MM.1S (cell line): ENCODE results near the gene NFKBIA.

Experiments used
- DNase-seq: peaks from one replicate; pipeline ENCODE4 v3.0.0-alpha.2; 2015
- H2AFZ ChIP-seq: fragments of 300-600 bp; sonication (generic); 2 replicates; pipeline ENCODE4 v1.6.0; 2016; ENCODE audit warnings: antibody characterized with exemption, low read length
- H3F3A ChIP-seq: fragments of 300-600 bp; sonication (generic); 2 replicates; pipeline ENCODE4 v1.6.1; 2016; ENCODE audit warnings: mild to moderate bottlenecking, antibody characterized with exemption, low read length, moderate library complexity, mixed read lengths; ENCODE audit not compliant: insufficient read depth
- H3K27ac ChIP-seq: fragments of 300-600 bp; sonication (generic); 2 replicates; pipeline ENCODE4 v1.5.1; 2016; ENCODE audit warnings: mild to moderate bottlenecking, low read length
- H3K27me3 ChIP-seq: fragments of 300-600 bp; sonication (generic); replicated peaks from 2 replicates; pipeline ENCODE4 v1.6.0; 2016; ENCODE audit warnings: low read length; ENCODE audit not compliant: insufficient read depth
- H3K36me3 ChIP-seq: fragments of 300-600 bp; sonication (generic); replicated peaks from 2 replicates; pipeline ENCODE4 v1.6.1; 2016; ENCODE audit warnings: mild to moderate bottlenecking, low read length, mixed read lengths; ENCODE audit not compliant: insufficient read depth
- H3K4me1 ChIP-seq: fragments of 300-600 bp; sonication (generic); 2 replicates; pipeline ENCODE4 v1.6.1; 2016; ENCODE audit warnings: low read length, mixed read lengths
- H3K4me2 ChIP-seq: fragments of 300-600 bp; sonication (generic); 2 replicates; pipeline ENCODE4 v1.6.0; 2016; ENCODE audit warnings: low read depth, low read length
- H3K4me3 ChIP-seq: fragments of 300-600 bp; sonication (generic); 2 replicates; pipeline ENCODE4 v1.5.1; 2016; ENCODE audit warnings: low read length, mixed read lengths
- H3K79me2 ChIP-seq: fragments of 300-600 bp; sonication (generic); 2 replicates; pipeline ENCODE4 v1.6.1; 2016; ENCODE audit warnings: mixed run types, low read length, mixed read lengths
- H3K9ac ChIP-seq: fragments of 300-600 bp; sonication (generic); 2 replicates; pipeline ENCODE4 v1.6.1; 2016; ENCODE audit warnings: low read length, mixed read lengths
- H3K9me2 ChIP-seq: fragments of 300-600 bp; sonication (generic); replicated peaks from 2 replicates; pipeline ENCODE4 v1.6.1; 2016; ENCODE audit warnings: mild to moderate bottlenecking, low read length, mixed read lengths; ENCODE audit not compliant: insufficient read depth
- H3K9me3 ChIP-seq: fragments of 300-600 bp; sonication (generic); replicated peaks from 2 replicates; pipeline ENCODE4 v1.6.1; 2016; ENCODE audit warnings: mild to moderate bottlenecking, low read length, mixed read lengths; ENCODE audit not compliant: insufficient read depth
- H4K20me1 ChIP-seq: fragments of 300-600 bp; sonication (generic); 2 replicates; pipeline ENCODE4 v1.6.1; 2016; ENCODE audit warnings: mild to moderate bottlenecking, low read length, moderate library complexity, mixed read lengths; ENCODE audit not compliant: insufficient read depth
- EZH2 ChIP-seq: fragments of 300-600 bp; sonication (generic); optimal IDR thresholded peaks from 2 replicates; pipeline ENCODE3; 2017; ENCODE audit warnings: low read depth, mild to moderate bottlenecking, antibody characterized with exemption, low read length, mixed read lengths
- EZH2phosphoT487 ChIP-seq: fragments of 300-600 bp; sonication (generic); IDR thresholded peaks from 2 replicates; pipeline ENCODE4 v1.6.1; 2018; ENCODE audit warnings: antibody characterized with exemption, low read length
- TF ChIP-seq, protein P1 (sequence below): fragments of 300-600 bp; sonication (generic); IDR thresholded peaks from 2 replicates; pipeline ENCODE4 v1.5.1; 2016; ENCODE audit warnings: antibody characterized with exemption, low read length, mixed read lengths

NFKBIA gene

DNA sequence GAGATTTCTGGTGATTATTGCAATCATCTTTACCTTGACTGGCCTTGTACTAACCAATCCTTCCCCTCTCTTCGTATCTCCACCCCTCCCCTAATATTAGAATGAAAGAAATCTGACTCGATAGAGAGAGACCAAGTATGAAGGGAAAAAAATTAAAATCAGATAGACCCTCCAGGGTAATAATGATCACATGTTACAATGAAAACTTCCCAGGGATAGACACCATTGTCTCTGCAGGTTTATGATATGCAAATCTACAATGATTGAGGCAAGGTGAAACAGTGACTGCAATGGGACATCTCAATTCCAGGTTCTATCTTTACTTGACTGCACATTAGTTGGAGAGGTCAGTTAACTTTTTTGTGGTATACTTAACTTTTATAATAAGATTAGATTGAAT, 1.5 kb upstream of the NFKBIA start:
- peak overlapping the region; percentile 86; the same call in 1 of the 2 replicates for H3K27ac ChIP-seq
- peaks cover 22% of the 10 kb centered on the region for H3K4me1 ChIP-seq
- H3K9ac ChIP-seq, result no peak overlapping the region
- 0 out of 2 replicates have a peak, but pooled peaks cover 2% of the 10 kb centered on the region for H3F3A ChIP-seq
- H3K4me2 ChIP-seq, result peak overlapping the region; percentile 82; the same call in 1 of the 2 replicates
- H3K36me3 ChIP-seq, result peaks cover 8% of the 10 kb centered on the region
- TF ChIP-seq, protein P1, sequence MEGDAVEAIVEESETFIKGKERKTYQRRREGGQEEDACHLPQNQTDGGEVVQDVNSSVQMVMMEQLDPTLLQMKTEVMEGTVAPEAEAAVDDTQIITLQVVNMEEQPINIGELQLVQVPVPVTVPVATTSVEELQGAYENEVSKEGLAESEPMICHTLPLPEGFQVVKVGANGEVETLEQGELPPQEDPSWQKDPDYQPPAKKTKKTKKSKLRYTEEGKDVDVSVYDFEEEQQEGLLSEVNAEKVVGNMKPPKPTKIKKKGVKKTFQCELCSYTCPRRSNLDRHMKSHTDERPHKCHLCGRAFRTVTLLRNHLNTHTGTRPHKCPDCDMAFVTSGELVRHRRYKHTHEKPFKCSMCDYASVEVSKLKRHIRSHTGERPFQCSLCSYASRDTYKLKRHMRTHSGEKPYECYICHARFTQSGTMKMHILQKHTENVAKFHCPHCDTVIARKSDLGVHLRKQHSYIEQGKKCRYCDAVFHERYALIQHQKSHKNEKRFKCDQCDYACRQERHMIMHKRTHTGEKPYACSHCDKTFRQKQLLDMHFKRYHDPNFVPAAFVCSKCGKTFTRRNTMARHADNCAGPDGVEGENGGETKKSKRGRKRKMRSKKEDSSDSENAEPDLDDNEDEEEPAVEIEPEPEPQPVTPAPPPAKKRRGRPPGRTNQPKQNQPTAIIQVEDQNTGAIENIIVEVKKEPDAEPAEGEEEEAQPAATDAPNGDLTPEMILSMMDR, result no peak
- TF ChIP-seq EZH2 (no peak), EZH2phosphoT487 (no peak)
- H2AFZ ChIP-seq, result peak overlapping the region; percentile 67; the same call in 1 of the 2 replicates
- H3K9me2 ChIP-seq, result no peaks in the 10 kb centered on the region
- no peaks in the 10 kb centered on the region for H4K20me1 ChIP-seq
- no peak overlapping the region for H3K4me3 ChIP-seq
- H3K27me3 ChIP-seq, result no peaks in the 10 kb centered on the region
- H3K79me2 ChIP-seq, result peaks cover 17% of the 10 kb centered on the region
- no peak for DNase-seq
- H3K9me3 ChIP-seq, result no peaks in the 10 kb centered on the region

- TF ChIP-seq EZH2phosphoT487, result no peak
- TF ChIP-seq, protein P1, result no peak
- TF ChIP-seq EZH2, result no peak
- Histone ChIP-seq H3K79me2 (peaks cover 17% of the 10 kb centered on the region), H3F3A (0 out of 2 replicates have a peak, but pooled peaks cover 2% of the 10 kb centered on the region), H3K4me2 (peak overlapping the region; percentile 82), H3K4me1 (peaks cover 22% of the 10 kb centered on the region), H2AFZ (peak overlapping the region; percentile 67), H3K27me3 (no peaks in the 10 kb centered on the region), H3K9me3 (no peaks in the 10 kb centered on the region), H3K9ac (peak overlapping the region; percentile 55; the same call in 1 of the 2 replicates), H4K20me1 (no peaks in the 10 kb centered on the region), H3K9me2 (no peaks in the 10 kb centered on the region), H3K4me3 (peak overlapping the region; percentile 61), H3K27ac (peak overlapping the region; percentile 86; the same call in 1 of the 2 replicates), H3K36me3 (peaks cover 8% of the 10 kb centered on the region)
- no peak for DNase-seq
Measured at GRCh38 chr14:35405304-35405996, 901 bp upstream of the NFKBIA start.

- Histone ChIP-seq H3K4me3 (peak overlapping the region; percentile 74), H3K36me3 (peaks cover 8% of the 10 kb centered on the region), H3K9ac (peak overlapping the region; percentile 80), H3K27me3 (no peaks in the 10 kb centered on the region), H3K4me1 (peaks cover 22% of the 10 kb centered on the region), H2AFZ (no peak overlapping the region), H3K79me2 (peaks cover 17% of the 10 kb centered on the region), H3K27ac (peak overlapping the region; percentile 86), H3K9me3 (no peaks in the 10 kb centered on the region), H3K9me2 (no peaks in the 10 kb centered on the region), H3K4me2 (peak overlapping the region; percentile 89), H4K20me1 (no peaks in the 10 kb centered on the region), H3F3A (0 out of 2 replicates have a peak, but pooled peaks cover 2% of the 10 kb centered on the region)
- TF ChIP-seq EZH2, result no peak
- TF ChIP-seq EZH2phosphoT487, result no peak
- TF ChIP-seq, protein P1, result no peak
- DNase-seq, result peak; percentile 79
Measured at GRCh38 chr14:35403603-35404448, 723 bp downstream of the NFKBIA start.
